A673 (cell line): ENCODE results near the gene LARP4B. TPM values are rescaled to one million over a fixed set of nuclear protein-coding genes. Genes with fewer than 3 reads are reported as not detected.

Experiments used
- BruUV-seq: library from RNA; stranded (reverse); fragments of 400-500 nt; replicated peaks from 2 replicates; lab custom pipeline; 2021; lab: Mats Ljungman, UMichigan
- CTCF ChIA-PET: fragments of 300-600 bp; sonication (Branson Sonifier 250); formaldehyde crosslinking; loops from one replicate; lab custom pipeline; 2022; ENCODE audit warnings: antibody characterized with exemption; lab: Charles Lee
- POLR2A ChIA-PET: fragments of 300-600 bp; sonication (Branson Sonifier 250); formaldehyde crosslinking; loops from one replicate; lab custom pipeline; 2022; ENCODE audit warnings: antibody characterized with exemption; ENCODE audit not compliant: low non-redundant PET; lab: Charles Lee
- DNase-seq: peaks from one replicate; pipeline ENCODE4 v3.0.0-alpha.2; 2015; ENCODE audit warnings: low spot score
- H3K27ac ChIP-seq: fragments of 200-600 bp; sonication (generic); 2 replicates; pipeline ENCODE4 v1.5.1; 2016; ENCODE audit warnings: mixed run types, low read depth, mild to moderate bottlenecking, mixed read lengths, antibody characterized with exemption, low read length; ENCODE audit not compliant: poor library complexity, severe bottlenecking
- H3K27me3 ChIP-seq: fragments of 200-600 bp; sonication (generic); replicated peaks from 2 replicates; pipeline ENCODE4 v1.6.1; 2017; ENCODE audit warnings: mixed run types, low read depth, mild to moderate bottlenecking, mixed read lengths, antibody characterized with exemption, low read length; ENCODE audit not compliant: insufficient read depth, poor library complexity
- H3K36me3 ChIP-seq: fragments of 200-600 bp; sonication (generic); 2 replicates; pipeline ENCODE4 v1.6.1; 2016; ENCODE audit warnings: mixed run types, mild to moderate bottlenecking, mixed read lengths, antibody characterized with exemption, low read length; ENCODE audit not compliant: insufficient read depth, poor library complexity, severe bottlenecking
- H3K4me1 ChIP-seq: fragments of 200-600 bp; sonication (generic); 2 replicates; pipeline ENCODE4 v1.6.1; 2017; ENCODE audit warnings: mixed run types, mild to moderate bottlenecking, mixed read lengths, antibody characterized with exemption, low read length; ENCODE audit not compliant: insufficient read depth, poor library complexity, severe bottlenecking
- H3K4me3 ChIP-seq: fragments of 200-600 bp; sonication (generic); 2 replicates; pipeline ENCODE4 v1.5.1; 2016; ENCODE audit warnings: low read depth, mixed run types, mild to moderate bottlenecking, mixed read lengths, low read length; ENCODE audit not compliant: poor library complexity, severe bottlenecking
- H3K9me3 ChIP-seq: fragments of 200-600 bp; sonication (generic); 2 replicates; pipeline ENCODE4 v1.6.1; 2016; ENCODE audit warnings: mixed run types, low read depth, mild to moderate bottlenecking, mixed read lengths, antibody characterized with exemption, low read length; ENCODE audit not compliant: poor library complexity, severe bottlenecking
- CTCF ChIP-seq: fragments of 300-800, 200-600 bp; sonication (generic); conservative IDR thresholded peaks from 2 replicates; pipeline ENCODE4 v1.5.1; 2017; ENCODE audit warnings: low read depth, mild to moderate bottlenecking, antibody characterized with exemption, low read length, moderate library complexity, mixed read lengths
- EZH2 ChIP-seq: fragments of 200-600 bp; sonication (generic); IDR thresholded peaks from 2 replicates; pipeline ENCODE4 v1.6.1; 2017; ENCODE audit warnings: borderline replicate concordance, low read depth, mild to moderate bottlenecking, mixed read lengths, antibody characterized with exemption, low read length; ENCODE audit not compliant: poor library complexity, severe bottlenecking
- intact Hi-C: fragments of 100-400 bp; cut with micrococcal nuclease; formaldehyde crosslinking; loops from one replicate; pipeline ENCODE4 v1.10.0; 2022; ENCODE audit not compliant: unreplicated experiment
- total RNA-seq: library from RNA; stranded (reverse); gene quantifications from 2 replicates; pipeline ENCODE4 v1.2.3, GENCODE V29; 2021

The LARP4B gene
- total RNA-seq, 1 experiment from 2014 or later, result 101 TPM

- Histone ChIP-seq H3K9me3 (peaks cover 24% of the 10 kb centered on the region), H3K4me3 (no peak overlapping the region), H3K36me3 (no peaks in the 10 kb centered on the region), H3K27me3 (no peaks in the 10 kb centered on the region), H3K4me1 (peaks cover 8% of the 10 kb centered on the region), H3K27ac (no peak overlapping the region)
- DNase-seq, result no peak
- TF ChIP-seq CTCF (no peak), EZH2 (no peak)
- intact Hi-C loops, result no loop called here
- no TSS peak for BruUV-seq
- POLR2A ChIA-PET, result no interaction called here
- CTCF ChIA-PET, result no interaction called here
Measured at GRCh38 chr10:976316-976715, 44.8 kb upstream of the LARP4B start.

- Histone ChIP-seq H3K36me3 (no peaks in the 10 kb centered on the region), H3K9me3 (peaks cover 18% of the 10 kb centered on the region), H3K27me3 (no peaks in the 10 kb centered on the region), H3K27ac (no peak overlapping the region), H3K4me3 (no peak overlapping the region), H3K4me1 (peaks cover 16% of the 10 kb centered on the region)
- CTCF ChIA-PET, result no interaction called here
- intact Hi-C loops, result no loop called here
- no peak for TF ChIP-seq CTCF
- no peak for TF ChIP-seq EZH2
- BruUV-seq, result no TSS peak
- POLR2A ChIA-PET, result interaction anchor here (0.5 kb wide), 1 partner anchor 44 kb away, joined by 6 read pairs; no protein-coding TSS in a partner anchor
- DNase-seq, result no peak
Measured at GRCh38 chr10:974785-975074, 43.2 kb upstream of the LARP4B start.

GRCh38 chr10:974038-974784, 42.7 kb upstream of the LARP4B start:
- ChIA-PET POLR2A (interaction anchor here (0.5 kb wide), 1 partner anchor 44 kb away, joined by 6 read pairs; no protein-coding TSS in a partner anchor), CTCF (no interaction called here)
- Histone ChIP-seq H3K36me3 (no peaks in the 10 kb centered on the region), H3K9me3 (peaks cover 15% of the 10 kb centered on the region), H3K4me3 (no peak overlapping the region), H3K4me1 (peaks cover 16% of the 10 kb centered on the region), H3K27me3 (no peaks in the 10 kb centered on the region), H3K27ac (no peak overlapping the region)
- BruUV-seq, result no TSS peak
- intact Hi-C loops, result no loop called here
- peak; percentile 35 for DNase-seq
- TF ChIP-seq EZH2, result no peak
- TF ChIP-seq CTCF, result no peak
